PC-3 (cell line): Measurements from ENCODE around the gene KMT5B.

Experiments used
- EZH2 ChIP-seq: fragments of 300-600 bp; sonication (generic); IDR thresholded peaks from one replicate; pipeline ENCODE4 v1.6.1; 2017; ENCODE audit warnings: antibody characterized with exemption, mild to moderate bottlenecking, low read length; ENCODE audit not compliant: unreplicated experiment
- EZH2phosphoT487 ChIP-seq: fragments of 300-600 bp; sonication (generic); IDR thresholded peaks from 2 replicates; pipeline ENCODE4 v1.6.1; 2018; ENCODE audit warnings: mild to moderate bottlenecking, antibody characterized with exemption, low read length, borderline replicate concordance
- TF ChIP-seq, protein P1 (sequence below): fragments of 300-600 bp; sonication (generic); conservative IDR thresholded peaks from 2 replicates; pipeline ENCODE4 v1.5.1; 2017; ENCODE audit warnings: antibody characterized with exemption, low read depth, mild to moderate bottlenecking, low read length

GRCh38 chr11:68142441-68143309 is 70.4 kb downstream of the KMT5B start:
- TF ChIP-seq, protein P1, sequence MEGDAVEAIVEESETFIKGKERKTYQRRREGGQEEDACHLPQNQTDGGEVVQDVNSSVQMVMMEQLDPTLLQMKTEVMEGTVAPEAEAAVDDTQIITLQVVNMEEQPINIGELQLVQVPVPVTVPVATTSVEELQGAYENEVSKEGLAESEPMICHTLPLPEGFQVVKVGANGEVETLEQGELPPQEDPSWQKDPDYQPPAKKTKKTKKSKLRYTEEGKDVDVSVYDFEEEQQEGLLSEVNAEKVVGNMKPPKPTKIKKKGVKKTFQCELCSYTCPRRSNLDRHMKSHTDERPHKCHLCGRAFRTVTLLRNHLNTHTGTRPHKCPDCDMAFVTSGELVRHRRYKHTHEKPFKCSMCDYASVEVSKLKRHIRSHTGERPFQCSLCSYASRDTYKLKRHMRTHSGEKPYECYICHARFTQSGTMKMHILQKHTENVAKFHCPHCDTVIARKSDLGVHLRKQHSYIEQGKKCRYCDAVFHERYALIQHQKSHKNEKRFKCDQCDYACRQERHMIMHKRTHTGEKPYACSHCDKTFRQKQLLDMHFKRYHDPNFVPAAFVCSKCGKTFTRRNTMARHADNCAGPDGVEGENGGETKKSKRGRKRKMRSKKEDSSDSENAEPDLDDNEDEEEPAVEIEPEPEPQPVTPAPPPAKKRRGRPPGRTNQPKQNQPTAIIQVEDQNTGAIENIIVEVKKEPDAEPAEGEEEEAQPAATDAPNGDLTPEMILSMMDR = no peak
- TF ChIP-seq EZH2phosphoT487 = no peak
- no peak for TF ChIP-seq EZH2
